ENCODE results near the gene SLC4A3. TPM values are rescaled to one million over a fixed set of nuclear protein-coding genes. Genes with fewer than 3 reads are reported as not detected.
"Not testable (repeated sequence)": the region's sequence is repeated elsewhere in the genome, so short reads cannot be mapped to it uniquely, and the experiment has no call there.

SLC4A3 gene
- total RNA-seq, 2 experiments from 2014 or later: 0.04 to 0.08 TPM

DNA sequence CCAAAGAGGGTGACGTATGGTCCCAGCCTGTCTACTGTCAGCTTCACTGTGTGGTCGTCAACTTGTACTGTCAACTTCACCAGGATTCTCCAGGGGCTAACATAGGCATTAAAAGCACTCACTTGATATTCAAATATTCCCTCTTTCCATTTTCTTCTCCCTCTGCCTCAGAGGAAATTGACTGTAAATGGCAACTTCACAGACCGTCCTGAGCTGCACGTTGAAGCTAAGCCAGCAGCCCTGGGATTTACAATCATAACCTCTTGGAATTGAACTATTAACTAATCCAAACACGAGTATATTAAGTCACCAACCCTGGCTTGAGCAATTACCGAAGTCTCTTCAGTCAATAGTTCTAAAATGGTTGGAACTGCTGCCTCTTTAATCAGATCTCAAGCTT is 38.5 kb downstream of the SLC4A3 start:
- CTCF ChIA-PET: no interaction called here
- POLR2A ChIA-PET: no interaction called here

DNA sequence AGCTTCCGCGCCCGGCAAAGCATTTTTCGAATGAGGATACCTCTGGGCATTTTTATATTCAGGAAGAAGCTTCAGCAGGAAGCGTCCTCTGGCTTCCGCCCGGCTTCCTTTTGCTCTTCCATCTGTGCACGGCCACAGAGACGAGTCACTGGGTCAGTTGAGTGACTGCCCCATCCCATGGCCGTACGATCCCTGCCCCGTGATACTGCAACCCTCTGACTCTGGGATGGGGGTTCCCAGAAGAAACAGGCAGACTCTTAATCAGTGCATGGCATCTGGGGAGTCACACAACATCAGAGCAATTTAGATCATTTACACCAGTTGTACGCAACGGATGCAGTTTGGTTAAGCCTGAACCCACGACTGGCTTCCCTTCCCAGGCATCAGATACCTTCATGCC is 40.9 kb downstream of the SLC4A3 start:
- ChIA-PET CTCF (no interaction called here), POLR2A (no interaction called here)

DNA sequence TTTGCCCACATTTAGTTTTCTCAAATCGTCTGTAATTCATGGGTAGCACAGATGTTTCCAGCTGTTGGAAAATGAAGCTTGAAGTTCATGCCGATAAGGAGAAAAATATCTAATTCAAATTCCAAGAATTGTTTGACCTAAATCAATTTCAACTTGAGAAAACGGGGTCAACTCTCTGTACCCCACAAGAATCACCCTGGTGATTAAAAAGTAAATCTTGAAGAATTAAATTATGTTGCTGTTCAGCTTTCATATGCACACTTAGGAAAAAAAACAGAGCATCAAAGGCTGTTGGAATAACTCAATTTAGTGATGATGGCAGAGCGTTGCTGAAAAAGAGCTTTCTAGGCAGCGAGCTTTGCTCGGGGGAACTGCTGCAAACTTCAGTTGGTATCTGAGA is 43.0 kb downstream of the SLC4A3 start:
- POLR2A ChIA-PET: no interaction called here
- CTCF ChIA-PET: no interaction called here

DNA sequence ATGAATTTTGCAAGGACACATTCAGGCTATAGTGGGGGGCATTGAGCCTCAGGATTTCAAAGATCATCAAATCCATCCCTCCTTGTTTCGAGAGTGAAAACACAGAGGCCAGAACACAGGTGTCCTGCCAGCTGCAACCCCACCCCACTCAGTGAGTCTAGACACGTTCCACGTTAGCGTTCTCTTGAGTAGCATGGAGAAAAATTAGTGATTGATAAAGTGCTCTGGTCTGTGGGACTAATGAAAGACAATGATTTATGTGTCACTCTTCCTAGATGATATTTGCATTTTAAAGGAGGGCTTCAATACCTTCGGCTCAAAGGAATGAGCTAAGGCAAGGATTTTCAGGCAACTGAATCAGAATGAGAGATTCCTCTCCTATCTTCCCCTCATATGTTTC is 43.8 kb downstream of the SLC4A3 start:
- ChIA-PET CTCF (no interaction called here), POLR2A (no interaction called here)

DNA sequence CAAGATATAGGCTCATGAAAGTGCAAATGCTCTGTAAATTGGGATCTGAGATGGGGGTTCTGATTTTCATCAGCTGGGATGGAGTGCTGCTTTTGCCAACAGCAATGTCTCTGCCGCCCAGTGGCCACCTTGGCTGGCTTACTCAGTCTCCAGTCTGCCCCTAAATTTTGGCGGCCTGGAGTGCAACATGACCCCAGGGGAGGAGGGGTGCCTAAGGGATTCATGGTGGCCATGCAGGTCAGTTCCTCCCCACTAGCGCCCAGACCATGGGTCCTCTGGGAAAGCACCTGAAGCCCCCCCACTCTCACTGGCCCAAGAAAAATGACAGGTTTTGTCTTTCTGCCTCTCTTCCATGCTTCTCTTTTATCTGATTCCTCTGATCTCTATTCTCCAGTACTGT is 45.0 kb downstream of the SLC4A3 start:
- CTCF ChIA-PET: interaction anchor here (0.6 kb wide), 1 partner anchor 358 kb away, joined by 3 read pairs; no protein-coding TSS in a partner anchor
- POLR2A ChIA-PET: no interaction called here

DNA sequence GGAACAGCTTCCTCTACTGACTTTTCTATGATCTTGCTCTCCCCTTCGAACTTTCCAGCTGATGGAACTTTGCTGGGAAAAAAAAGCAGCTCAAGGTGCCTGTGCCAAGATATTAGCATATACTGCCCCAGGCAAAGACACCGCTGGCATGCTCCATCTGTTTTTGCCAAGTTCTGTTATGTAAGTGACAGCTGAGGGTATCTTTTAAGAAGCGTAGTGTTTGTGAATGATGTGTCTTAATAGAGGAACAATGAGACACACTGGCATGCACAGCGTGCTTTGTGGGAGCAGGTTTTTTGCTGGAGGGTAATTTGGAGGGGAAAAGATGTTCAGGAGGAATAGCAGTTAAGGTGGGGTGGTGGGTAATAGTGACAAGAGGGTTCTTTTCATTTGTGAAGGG is 47.8 kb downstream of the SLC4A3 start:
- ChIA-PET CTCF (no interaction called here), POLR2A (no interaction called here)

DNA sequence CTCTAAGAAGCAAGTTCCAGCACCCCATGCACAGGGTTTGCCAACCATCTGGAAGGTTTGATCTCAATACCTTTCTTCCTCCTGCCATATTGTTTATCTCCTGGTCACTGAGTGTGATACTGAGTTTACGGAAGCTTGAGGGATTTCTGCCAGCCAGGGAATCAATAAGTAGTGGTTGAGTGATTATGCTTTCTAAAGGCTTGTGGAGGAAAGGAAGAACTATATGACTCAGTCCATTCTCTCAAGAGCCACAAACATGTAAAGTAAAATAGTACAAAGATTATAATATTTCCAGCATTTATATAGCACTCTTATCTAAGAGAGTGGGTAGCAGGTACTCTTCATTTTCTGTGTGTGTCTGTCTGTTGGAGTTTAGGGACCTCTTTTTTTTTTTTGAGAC is 49.2 kb downstream of the SLC4A3 start:
- CTCF ChIA-PET: no interaction called here
- POLR2A ChIA-PET: no interaction called here

DNA sequence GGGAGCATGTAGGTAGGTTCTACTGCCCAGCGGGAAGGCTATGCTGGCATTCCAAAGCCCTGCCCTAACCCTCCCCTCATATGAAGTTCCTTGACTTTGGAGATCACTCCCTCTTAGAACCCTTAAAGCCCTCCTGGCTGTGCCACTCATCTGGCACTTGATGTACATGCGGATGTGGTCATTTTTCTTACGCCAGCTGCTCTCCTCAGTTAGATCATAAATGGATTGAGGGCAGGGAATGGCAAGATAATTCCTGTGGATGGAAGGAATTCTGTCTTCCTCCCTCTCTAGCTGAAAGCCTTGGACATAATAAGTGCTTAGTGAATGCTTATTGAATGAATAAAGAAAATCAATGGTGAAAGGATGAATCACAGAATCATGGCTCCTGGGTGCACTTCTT is 51.6 kb downstream of the SLC4A3 start:
- CTCF ChIA-PET: no interaction called here
- POLR2A ChIA-PET: no interaction called here

DNA sequence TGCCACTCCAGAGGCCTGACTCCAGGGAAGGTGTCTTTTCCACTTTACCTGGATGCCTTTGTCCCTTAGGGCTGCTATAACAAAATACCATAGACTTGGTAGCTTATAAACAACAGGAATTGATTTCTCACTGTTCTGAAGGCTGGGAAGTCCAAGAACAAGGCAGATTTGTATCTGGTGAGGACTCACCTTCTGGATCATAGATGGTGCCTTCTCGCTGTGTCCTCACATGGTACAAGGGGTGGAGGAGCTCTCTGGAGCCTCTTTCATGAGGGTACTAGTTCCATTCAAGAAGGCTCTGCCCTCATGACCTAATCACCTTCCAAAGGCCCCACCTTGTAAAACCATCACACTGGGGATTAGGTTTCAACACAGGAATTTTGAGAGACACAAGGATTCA is 52.1 kb downstream of the SLC4A3 start:
- ChIA-PET POLR2A (no interaction called here), CTCF (no interaction called here)

DNA sequence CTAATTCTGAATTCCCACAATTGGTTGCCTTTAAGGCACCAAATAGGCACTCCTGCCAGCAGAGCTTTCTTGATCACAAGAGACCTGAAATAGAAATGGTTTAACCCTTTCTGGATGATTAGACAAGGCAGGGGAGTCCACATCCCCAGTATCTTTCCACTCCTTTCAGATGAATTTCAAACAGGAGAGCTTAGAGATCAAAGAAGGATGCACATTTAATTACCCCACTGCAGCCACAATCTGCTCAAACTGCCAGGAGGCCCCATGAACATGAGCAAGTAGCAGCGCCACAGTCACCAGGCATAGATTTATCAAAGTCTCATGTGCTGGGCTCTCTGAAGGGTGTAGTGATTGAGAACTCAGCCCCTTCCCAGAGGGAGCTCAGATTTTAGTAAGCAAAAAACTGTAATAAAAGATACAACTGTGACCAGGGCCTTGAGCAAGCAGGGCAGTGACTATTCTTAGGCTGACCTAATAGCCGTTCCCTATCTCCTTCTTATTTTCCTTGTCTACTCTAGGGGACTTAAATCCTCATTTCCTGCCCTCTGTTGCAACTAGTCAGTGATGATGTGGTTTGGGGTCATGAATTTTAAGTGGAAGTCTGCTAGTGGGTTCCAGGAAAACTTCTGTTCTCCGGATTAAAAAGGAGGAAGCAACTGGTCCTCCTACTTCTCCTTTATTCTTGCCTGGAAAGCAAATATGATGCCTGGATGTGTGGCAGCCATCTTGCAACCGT is 53.7 kb downstream of the SLC4A3 start:
- ChIA-PET POLR2A (no interaction called here), CTCF (no interaction called here)

DNA sequence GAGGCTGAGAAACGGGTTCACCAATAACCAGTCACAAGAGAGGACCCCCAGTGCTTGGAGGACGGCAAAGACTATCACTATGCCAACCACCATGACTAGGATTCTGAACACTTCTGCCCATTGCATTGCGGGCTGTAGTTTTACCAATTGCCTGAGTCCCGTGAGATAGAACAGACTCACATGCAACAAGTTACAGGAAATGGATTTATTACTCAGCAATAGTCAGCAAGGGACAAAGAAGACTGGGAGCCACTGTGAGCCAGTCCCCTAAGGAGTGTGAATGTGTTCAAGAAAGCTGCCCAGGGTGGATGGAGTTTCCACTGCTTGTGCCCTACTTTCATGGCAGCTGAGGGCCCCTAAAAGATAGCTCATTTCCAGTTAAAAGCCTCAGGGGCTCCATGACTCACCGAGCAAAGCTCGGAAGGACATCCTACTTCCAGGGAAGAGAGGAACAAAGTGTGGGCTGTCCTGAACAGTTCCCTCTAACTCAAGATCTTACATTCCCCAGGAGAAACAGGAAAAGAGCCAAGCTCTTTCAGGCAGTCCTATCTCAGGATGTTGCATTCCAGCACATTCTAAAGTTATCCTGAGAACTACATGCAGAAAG is 54.4 kb downstream of the SLC4A3 start:
- POLR2A ChIA-PET: no interaction called here
- CTCF ChIA-PET: no interaction called here

DNA sequence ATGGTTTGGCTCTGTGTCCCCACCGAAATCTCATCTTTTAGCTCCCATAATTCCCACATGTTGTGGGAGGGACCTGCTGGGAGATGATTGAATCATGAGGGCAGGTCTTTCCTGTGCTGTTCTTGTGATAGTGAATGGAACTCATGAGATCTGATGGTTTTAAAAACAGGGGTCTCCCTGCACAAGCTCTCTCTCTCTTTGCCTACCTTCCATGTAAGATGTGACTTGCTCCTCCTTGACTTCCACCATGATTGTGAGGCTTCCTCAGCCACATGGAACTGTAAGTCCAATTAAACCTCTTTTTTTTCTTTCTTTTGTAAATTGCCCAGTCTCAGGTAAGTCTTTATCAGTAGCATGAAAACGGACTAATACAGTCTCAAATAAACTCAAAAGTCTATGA is 56.0 kb downstream of the SLC4A3 start:
- CTCF ChIA-PET, POLR2A ChIA-PET: not testable (repeated sequence)

DNA sequence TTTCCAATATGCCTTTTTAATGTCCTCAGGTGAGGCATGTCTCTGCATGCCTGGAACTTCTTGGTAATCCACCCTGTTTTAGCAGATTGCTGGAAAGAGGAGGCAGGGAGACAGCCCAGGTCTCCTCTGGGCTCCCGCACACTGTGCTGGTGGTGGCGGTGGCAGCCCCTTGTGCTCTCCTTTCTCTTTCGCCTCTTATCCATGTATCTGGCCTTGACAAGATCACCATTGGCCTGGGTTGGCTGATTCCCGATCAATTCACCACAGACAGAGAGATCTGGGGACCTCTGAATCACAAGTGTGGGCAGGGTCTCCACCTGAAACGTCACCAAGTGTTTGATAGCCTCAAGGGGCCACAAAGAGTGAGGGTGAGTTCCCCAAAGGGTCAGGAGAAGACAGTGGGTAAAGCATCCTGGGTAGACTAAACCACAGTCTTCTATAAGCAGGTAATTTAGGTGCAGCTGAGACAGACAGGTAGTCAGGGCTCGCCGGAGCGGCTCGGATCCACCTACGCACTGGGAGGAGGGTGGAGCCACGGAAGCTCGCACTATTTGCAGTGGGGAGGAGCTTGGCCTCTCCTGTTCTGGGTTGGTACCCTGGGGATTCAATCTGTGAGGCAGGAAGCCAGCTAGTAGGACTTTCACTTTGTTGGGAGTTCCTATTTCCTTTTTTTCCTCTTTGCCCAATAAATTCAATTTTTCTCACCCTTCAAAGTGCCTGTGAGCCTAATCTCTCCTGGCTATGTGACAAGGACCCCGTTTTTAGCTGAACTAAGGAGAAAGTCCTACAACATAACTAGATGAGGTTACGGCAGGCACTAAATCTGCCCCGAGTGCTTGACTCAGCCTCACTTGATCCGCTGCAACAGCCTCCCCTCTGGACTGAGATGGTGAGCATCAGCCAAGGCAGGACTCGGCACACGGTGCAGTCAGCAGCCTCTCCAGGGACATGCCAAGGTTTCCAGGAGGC is 57.6 kb downstream of the SLC4A3 start:
- POLR2A ChIA-PET: no interaction called here

DNA sequence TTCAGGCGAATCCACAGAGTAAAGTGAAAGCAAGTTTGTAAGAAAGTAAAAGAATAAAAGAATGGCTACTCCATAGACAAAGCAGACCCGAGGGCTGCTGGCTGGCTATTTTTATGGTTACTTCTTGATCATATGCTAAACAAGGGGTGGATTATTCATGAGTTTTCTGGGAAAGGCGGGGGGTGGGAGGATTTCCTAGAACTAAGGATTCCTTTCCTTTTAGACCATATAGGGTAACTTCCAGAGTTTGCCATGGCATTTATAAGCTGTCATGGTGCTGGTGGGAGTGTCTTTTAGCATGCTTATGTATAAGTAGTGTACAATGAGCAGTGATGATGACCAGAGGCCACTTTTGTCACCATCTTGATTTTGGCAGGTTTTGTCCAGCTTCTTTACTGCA is 59.8 kb downstream of the SLC4A3 start:
- ChIA-PET POLR2A (no interaction called here), CTCF (no interaction called here)

More for the DNA sequence above, 57.6 kb downstream of the SLC4A3 start:
- CTCF ChIA-PET: no interaction called here

DNA sequence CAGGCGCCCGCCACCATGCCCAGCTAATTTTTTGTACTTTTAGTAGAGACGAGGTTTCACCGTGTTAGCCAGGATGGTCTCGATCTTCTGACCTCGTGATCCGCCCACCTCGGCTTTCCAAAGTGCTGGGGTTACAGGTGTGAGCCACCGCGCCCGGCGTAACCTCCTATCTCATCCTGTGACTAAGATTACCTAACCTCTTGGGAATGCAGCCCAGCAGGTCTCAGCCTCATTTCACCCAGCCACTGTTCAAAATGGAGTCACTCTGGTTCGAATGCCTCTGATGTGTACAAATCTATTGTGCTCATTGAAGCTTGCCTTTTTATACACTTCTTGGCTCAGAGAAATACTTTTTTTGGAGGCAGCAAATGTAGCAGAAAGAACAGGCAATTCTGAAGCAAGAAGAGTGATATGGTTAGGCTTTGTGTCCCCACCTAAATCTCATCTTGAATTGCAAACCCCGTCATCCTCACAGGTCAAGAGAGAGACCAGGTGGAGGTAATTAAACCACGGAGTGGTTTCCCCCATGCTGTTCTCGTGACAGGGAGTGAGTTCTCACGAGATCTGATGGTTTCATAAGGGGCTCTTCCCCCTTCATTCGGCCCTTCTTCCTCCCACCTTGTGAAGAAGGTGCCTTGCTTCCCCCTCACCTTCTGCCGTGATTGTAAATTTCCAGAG is 60.6 kb downstream of the SLC4A3 start:
- ChIA-PET POLR2A (no interaction called here), CTCF (interaction anchor here (3.0 kb wide), 1 partner anchor 147 kb away, joined by 13 read pairs; no protein-coding TSS in a partner anchor)

DNA sequence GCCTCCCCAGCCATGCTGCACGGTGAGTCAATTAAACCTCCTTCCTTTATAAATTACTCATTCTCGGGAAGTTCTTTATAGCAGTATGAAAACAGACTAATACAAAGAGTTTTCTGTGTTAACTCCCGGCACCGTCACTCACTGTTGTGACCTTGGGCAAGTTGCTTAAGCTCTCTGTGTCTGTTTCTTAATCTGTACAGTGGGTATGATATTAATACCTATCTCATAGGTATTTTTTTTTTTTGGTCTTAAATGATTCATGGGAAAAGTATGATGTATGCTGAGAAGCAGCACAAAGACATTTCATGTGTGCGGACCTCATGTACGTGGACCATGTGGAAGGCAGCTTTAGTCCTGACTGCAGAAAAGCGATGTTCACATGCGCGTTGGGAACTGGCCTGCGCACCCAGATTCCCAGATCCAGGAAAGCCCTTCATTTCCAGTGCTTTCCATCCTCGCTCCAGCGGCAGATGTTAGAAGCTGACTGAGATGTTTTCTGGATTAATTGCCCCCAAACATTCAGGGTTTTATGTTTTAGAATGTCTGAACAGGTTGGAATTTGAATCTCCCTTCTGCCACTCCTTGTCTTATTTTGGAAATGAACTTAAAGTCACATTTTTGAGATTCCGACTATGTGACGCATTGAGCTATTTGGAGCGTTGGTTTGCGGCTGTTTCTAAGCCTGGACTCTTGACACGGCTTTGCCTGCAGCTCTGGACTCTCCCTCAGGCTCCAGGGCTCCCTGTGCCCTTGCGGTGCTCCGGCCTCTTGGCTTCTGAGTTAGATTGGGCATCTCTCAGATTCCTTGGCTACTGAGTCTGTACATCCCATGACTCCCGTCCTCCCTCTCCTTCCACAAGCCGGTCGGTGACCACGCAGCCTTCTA is 61.4 kb downstream of the SLC4A3 start:
- CTCF ChIA-PET: interaction anchor here (1.0 to 3.0 kb wide), 2 partner anchors 41 to 148 kb away, joined by 3 to 13 read pairs; no protein-coding TSS in a partner anchor
- POLR2A ChIA-PET: no interaction called here

DNA sequence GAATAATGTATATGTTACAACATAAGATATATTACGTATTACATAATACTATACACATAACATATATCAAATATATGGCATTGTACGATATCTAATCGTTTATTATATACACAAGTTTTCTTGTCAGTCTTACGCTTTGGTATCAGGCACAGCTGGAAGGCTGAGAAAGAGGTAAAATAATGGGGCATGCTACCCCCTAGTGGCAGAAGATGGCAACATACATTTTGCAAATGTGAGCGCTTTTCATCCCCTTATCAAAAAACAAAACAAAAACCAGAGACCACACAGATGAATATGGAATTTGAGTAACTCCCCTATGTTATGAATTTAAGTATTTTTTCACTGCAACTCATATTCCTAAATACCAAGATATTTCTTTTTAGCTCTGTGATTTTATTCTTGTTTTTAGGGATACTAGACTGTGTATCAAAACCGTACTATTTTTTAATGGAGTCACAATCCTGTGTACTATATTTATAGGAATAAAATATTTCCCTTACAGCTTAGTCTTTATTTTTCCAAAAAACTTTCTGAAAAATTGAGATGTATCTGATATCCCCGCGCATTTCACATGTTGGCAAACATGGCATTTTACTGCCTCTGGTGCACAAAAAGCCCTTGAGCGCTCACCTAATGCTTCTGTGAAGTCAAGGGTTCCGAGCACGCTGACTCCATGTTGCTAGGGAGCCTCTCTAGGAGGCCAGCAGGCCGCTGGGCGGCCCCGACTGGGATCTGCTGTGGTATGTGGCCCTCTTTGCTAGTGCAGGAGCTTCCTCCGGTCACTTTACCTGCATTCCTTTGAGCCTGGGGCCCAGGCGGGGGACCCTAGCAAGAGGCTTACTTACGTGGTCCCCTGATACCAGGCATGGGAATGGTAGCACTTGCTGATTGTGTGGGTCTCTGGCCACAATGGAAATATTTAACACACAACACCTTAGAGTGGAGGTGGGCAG is 62.5 kb downstream of the SLC4A3 start:
- ChIA-PET CTCF (interaction anchor here (1.0 to 3.0 kb wide), 2 partner anchors 42 to 149 kb away, joined by 3 to 13 read pairs; no protein-coding TSS in a partner anchor), POLR2A (no interaction called here)

DNA sequence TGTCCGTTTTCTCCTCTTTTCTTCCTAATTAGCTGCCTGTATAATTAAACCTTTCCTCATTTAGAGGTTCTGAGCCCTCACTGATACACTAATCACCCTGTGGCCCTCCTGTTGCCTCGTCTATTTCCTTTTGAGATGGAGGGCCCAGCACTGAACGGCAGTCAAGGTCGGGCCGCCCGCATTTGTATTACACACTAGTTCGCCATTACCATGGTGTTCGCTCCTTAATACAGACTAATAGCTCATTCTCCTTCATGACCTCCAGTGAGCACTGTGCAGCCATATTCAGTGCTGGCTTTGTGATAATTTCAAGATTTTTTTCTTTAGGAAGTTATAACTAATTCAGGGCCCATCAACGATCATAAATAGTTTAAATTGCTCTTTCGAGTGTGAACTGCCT is 64.1 kb downstream of the SLC4A3 start:
- ChIA-PET POLR2A (no interaction called here), CTCF (no interaction called here)
